Muscle of leg (tissue), 16 donors: ENCODE measurements around the gene PKLR. TPM values are rescaled to one million over a fixed set of nuclear protein-coding genes. Genes with fewer than 3 reads are reported as not detected.
"Not testable (repeated sequence)": the region's sequence is repeated elsewhere in the genome, so short reads cannot be mapped to it uniquely, and the experiment has no call there.

Experiments
- DNase-seq: peaks from one replicate; pipeline ENCODE4 v3.0.0; 2013
- H3K27ac ChIP-seq: one replicate; pipeline ENCODE4 v1.5.1; 2013; ENCODE audit warnings: mild to moderate bottlenecking, low read length, control low read depth
- H3K27me3 ChIP-seq: one replicate; pipeline ENCODE4 v1.6.1; 2013; ENCODE audit warnings: low read length; ENCODE audit not compliant: control insufficient read depth, insufficient read depth
- H3K36me3 ChIP-seq: one replicate; pipeline ENCODE4 v1.6.1; 2013; ENCODE audit warnings: low read length; ENCODE audit not compliant: control insufficient read depth, insufficient read depth
- H3K4me1 ChIP-seq: one replicate; pipeline ENCODE4 v1.6.1; 2013; ENCODE audit warnings: low read length; ENCODE audit not compliant: control insufficient read depth, insufficient read depth
- H3K4me3 ChIP-seq: one replicate; pipeline ENCODE4 v1.5.1; 2013; ENCODE audit warnings: low read length, control low read depth
- H3K9me3 ChIP-seq: replicated peaks from 2 replicates; pipeline ENCODE4 v1.6.1; 2013; ENCODE audit warnings: low read depth, low read length; ENCODE audit not compliant: control insufficient read depth
- WGBS: methylation state at CpG from one replicate; pipeline ENCODE4 v1.1.5; 2013; ENCODE audit warnings: missing lambda C conversion rate; ENCODE audit not compliant: insufficient coverage; 5-methylcytosine and 5-hydroxymethylcytosine counted together
- long read RNA-seq, 11 donors: transcript quantifications; one replicate each; lab custom pipeline, GENCODE V29; 2026
- polyA plus RNA-seq, 8 donors: library from polyadenylated mRNA; unstranded; fragments of 120-200 nt; gene quantifications; one replicate each; pipeline versions ENCODE4 v1.2.1 to v1.2.3, GENCODE V29; 2013; ENCODE audit warnings: inconsistent platforms in 1 of 8, low replicate concordance in 1 of 8; ENCODE audit not compliant: insufficient read length in 8 of 8, insufficient read depth in 1 of 8
- total RNA-seq: library from RNA; stranded (reverse); fragments of 120-200 nt; gene quantifications from one replicate; pipeline ENCODE4 v1.2.4, GENCODE V29; 2013

The PKLR gene
- total RNA-seq (0.04 TPM), polyA plus RNA-seq (1 to 10 TPM in 1 of 8 donors, under 1 TPM in 6, not detected in 1; 0.08 to 2.1 (median 0.26) TPM)
- long read RNA-seq, donor 1, result 0 reads
- long read RNA-seq, donor 2, result 0 reads
- long read RNA-seq, donor 3, result 0 reads
- long read RNA-seq, donor 4, partial matches to known transcripts, result 9 of 9 reads
- long read RNA-seq, donor 4, other reads (novel, unspliced or antisense), result 0 of 9 reads
- long read RNA-seq, donor 5, partial matches to known transcripts, result 11 of 11 reads
- long read RNA-seq, donor 5, other reads (novel, unspliced or antisense), result 0 of 11 reads
- long read RNA-seq, donor 6, result 0 reads
- long read RNA-seq, donor 7, result 0 reads
- long read RNA-seq, donor 8, result 0 reads
- long read RNA-seq, donor 9, result 0 reads
- long read RNA-seq, donor 10, result 0 reads
- long read RNA-seq, donor 11, result 0 reads

DNA sequence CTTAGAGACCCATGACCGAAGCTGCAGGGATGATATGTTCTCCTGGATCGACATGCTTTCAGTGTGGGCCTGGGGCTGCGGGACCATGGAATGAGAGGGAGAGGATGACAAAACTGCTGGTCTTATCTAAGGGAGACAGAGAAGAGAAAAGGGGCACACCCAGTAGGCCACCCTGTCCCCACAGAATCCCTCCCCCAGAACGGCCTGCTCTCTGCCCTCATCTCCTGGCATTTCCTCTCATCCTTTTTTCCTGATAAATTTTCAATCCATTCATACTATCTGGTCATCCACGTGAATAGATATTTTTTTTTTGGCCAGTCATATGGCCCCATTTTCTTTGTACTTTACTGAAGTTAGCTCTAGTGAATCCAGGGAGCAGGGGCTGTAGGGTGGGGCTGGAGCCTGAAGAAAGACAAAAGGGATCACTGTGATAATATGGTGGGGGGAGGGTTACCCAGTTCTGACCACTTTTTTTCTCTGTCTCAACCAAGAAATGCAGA is at the start of gene PKLR:
TSS of gene PKLR (minus strand) at position 97 of the 500 bp plus-strand sequence. CDS start at position 54, 43 bp downstream.
- Histone ChIP-seq H3K4me3 (no peak within 1 kb of the TSS), H3K36me3 (no peaks in the 10 kb centered on the region), H3K27me3 (peaks cover 11% of the 10 kb centered on the region), H3K4me1 (peaks cover 12% of the 10 kb centered on the region), H3K9me3 (no peaks in the 10 kb centered on the region), H3K27ac (no peak within 1 kb of the TSS)
- WGBS, result 78% methylated on average over 3 of the region's 5 CpGs
- no peak for DNase-seq

DNA sequence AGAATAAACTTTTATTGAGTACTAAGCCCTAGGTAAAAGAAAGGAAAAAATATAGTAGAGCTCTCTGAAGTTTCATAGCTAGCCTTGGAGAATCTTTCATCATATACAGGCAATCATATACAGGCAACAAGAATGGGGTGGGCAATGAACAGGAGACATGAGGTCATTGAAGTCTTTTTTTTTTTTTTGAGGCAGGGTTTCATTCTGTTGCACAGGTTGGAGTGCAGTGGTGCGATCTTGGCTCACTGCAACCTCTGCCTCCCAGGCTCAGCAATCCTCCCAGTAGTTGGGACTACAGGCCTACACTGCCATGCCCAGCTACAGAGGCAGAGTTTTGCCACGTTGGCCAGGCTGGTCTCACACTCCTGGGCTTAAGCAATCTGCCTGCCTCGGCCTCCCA is 41.6 kb upstream of the PKLR start:
- DNase-seq, result no peak
- Histone ChIP-seq H3K27me3 (no peaks in the 10 kb centered on the region), H3K36me3 (peaks cover 63% of the 10 kb centered on the region), H3K4me3 (no peak overlapping the region), H3K4me1 (no peaks in the 10 kb centered on the region), H3K9me3 (no peaks in the 10 kb centered on the region), H3K27ac (no peak overlapping the region)
- WGBS, result 86% methylated on average over 2 of the region's 3 CpGs

DNA sequence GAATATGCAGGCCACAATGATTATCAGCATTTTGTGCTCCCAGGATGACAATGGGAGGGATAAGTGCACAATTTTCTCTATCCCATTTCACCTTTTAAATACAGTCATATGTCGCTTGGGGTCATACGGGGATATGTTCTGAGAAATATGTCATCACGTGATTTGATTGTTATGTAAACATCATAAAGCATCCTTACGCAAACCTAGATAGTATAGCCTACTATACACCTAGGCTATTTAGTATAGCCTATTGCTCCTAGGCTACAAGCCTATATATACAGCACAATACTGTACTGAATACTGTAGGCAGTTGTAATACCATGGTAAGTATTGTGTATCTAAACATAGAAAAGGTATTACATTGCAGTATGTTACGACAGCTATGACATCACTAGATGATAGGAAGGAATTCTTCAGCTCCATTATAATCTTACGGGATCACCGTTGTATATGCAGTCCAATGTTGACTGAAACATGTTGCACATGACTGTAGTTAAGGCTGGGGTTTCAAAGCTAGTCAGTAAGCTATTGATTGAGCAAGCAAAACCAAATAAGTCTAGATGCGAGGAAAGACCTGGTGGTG is 38.4 kb upstream of the PKLR start:
- no peaks in the 10 kb centered on the region for H3K9me3 ChIP-seq
- no peaks in the 10 kb centered on the region for H3K27me3 ChIP-seq
- H3K4me1 ChIP-seq, result no peaks in the 10 kb centered on the region
- no peak overlapping the region for H3K4me3 ChIP-seq
- 100% methylated on average over 2 of the region's 8 CpGs for WGBS
- no peak overlapping the region for H3K27ac ChIP-seq
- peaks cover 58% of the 10 kb centered on the region for H3K36me3 ChIP-seq
- no peak for DNase-seq

DNA sequence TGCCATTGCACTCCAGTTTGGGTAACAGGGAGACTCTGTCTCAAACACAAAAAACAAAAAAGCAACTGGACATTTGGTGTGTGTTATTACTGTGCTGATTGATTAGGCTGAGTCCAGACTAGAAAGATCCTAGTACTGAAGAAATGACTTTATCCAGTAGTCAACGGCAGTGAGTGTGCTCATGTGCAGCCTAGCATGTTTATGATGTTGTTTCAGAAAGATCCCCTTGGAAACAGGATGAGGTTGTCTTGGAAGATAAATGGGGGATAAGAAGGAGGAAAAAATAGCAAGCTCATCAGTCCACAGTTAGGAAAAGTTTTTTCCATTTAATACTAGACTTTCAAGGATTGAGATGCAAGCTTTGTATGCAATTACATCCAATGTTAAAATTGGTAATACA is 33.7 kb upstream of the PKLR start:
- H3K4me1 ChIP-seq, result no peaks in the 10 kb centered on the region
- H3K9me3 ChIP-seq, result no peaks in the 10 kb centered on the region
- H3K4me3 ChIP-seq, result no peak overlapping the region
- H3K27ac ChIP-seq, result no peak overlapping the region
- H3K27me3 ChIP-seq, result no peaks in the 10 kb centered on the region
- peaks cover 48% of the 10 kb centered on the region for H3K36me3 ChIP-seq
- 67% methylated on average over 1 of the region's 1 CpG for WGBS
- DNase-seq, result peak; percentile 31

DNA sequence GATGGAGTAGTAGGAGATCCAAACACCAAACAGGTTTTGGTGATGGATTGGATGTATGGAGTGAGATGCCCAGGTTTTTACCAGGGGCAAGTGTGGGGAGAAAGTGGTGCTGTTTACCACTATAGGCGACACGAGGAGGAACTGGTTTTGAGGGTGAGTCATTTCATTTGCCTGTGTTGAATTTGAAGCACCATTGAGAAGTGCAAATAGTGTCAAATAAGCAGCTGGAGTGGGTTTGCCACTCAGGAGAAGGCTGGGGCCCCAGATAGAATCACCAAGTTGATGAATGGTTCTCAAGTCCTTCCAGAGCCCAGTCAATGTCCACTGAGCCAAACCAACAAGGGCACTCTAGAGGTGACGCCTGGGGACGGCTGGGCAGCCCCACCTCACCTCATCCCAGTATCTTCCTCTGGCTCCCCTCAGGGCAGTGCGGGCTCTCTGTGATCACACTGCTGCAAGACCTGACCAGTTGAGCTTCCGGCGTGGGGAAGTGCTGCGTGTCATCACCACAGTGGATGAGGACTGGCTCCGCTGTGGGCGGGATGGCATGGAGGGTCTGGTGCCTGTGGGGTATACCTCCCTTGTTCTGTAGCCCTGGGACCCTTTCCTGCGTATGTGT is 28.9 kb upstream of the PKLR start:
- Histone ChIP-seq H3K4me3 (no peak overlapping the region), H3K4me1 (peaks cover 7% of the 10 kb centered on the region), H3K9me3 (no peaks in the 10 kb centered on the region), H3K36me3 (peaks cover 52% of the 10 kb centered on the region), H3K27me3 (no peaks in the 10 kb centered on the region), H3K27ac (no peak overlapping the region)
- no peak for DNase-seq
- WGBS, result 86% methylated on average over 5 of the region's 11 CpGs

DNA sequence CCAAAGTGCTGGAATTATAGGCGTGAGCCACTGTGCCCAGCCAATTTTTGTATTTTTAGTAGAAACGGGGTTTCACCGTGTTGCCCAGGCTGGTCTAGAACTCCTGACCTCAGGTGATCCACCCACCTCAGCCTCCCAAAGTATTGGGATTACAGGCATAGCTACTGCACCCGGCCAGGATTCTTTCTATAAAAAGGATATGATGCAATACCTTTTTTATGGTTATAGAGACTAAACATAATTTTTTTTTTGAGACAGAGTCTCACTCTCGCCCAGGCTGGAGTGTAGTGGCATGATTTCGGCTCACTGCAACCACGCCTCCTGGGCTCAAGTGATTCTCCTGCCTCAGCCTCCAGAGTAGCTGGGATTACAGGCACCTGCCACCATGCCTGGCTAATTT is 27.6 kb upstream of the PKLR start:
- not testable (repeated sequence) for H3K27ac ChIP-seq, H3K27me3 ChIP-seq, H3K9me3 ChIP-seq, H3K4me1 ChIP-seq, H3K4me3 ChIP-seq, DNase-seq
- peaks cover 45% of the 10 kb centered on the region for H3K36me3 ChIP-seq
- 100% methylated on average over 1 of the region's 7 CpGs for WGBS

DNA sequence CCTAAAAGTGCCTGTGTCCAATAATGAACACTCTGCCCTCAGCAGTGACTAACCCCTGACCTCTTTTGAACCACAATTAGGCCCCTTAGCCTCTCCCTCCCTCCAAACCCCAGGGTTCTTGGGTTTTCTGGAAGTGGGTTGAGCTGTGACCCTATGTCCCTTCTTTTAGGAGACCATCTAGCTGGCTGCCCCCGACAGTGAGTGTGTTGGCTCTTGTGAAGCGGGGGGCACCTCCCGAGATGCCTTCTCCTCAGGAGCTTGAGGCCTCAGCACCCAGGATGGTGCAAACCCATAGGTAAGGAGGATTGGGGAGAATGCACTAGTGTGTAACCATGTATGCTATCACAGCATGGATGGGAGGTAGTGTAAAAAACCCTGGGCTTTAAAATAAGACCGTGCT is 26.7 kb upstream of the PKLR start:
- Histone ChIP-seq H3K27me3 (no peaks in the 10 kb centered on the region), H3K36me3 (peaks cover 44% of the 10 kb centered on the region), H3K27ac (no peak overlapping the region), H3K9me3 (no peaks in the 10 kb centered on the region), H3K4me3 (no peak overlapping the region), H3K4me1 (peaks cover 10% of the 10 kb centered on the region)
- WGBS, result 85% methylated on average over 3 of the region's 4 CpGs
- DNase-seq, result no peak

DNA sequence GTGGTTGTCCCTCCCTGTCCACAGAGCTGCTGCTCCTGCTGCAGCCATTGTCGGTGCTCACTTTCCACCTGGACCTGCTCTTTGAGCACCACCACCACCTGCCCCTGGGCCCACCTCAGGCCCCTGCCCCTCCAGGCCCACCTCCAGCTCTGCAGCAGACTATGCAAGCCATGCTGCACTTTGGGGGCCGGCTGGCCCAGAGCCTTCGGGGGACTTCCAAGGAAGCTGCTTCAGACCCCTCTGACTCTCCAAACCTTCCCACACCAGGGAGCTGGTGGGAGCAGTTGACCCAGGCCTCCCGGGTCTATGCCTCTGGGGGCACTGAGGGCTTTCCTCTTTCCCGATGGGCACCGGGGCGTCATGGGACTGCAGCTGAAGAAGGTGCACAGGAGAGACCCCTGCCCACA is 25.4 kb upstream of the PKLR start:
- Histone ChIP-seq H3K36me3 (peaks cover 44% of the 10 kb centered on the region), H3K4me1 (peaks cover 19% of the 10 kb centered on the region), H3K9me3 (no peaks in the 10 kb centered on the region), H3K4me3 (no peak overlapping the region), H3K27ac (no peak overlapping the region), H3K27me3 (no peaks in the 10 kb centered on the region)
- 79% methylated on average over 5 of the region's 7 CpGs for WGBS
- DNase-seq, result no peak

DNA sequence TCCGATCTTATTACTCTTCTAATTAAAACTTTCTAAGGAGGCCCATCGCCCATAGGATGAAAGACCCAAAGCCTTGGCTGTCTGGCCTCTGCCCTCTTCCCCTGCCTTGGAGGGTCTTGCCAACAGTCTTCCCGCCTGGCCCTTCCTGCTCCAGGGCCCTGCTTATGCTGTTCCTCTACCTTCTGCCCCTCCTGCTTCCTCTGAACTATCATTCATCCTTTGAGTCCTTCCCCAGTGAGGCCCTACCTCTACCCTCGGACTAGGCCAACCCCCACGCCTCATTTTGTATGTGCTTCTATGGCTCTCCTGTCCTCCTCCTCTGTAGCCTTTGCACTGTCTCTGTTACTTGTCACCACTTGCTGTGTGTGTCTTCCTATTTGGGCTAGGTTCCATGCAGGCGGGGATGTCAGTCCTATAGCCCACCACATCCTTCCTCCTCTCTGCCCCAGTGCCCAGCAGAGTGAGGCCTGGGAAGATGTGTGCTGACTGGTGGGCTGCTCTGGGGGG is 24.8 kb upstream of the PKLR start:
- H3K4me1 ChIP-seq, result peaks cover 24% of the 10 kb centered on the region
- H3K27me3 ChIP-seq, result no peaks in the 10 kb centered on the region
- H3K36me3 ChIP-seq, result peaks cover 41% of the 10 kb centered on the region
- no peaks in the 10 kb centered on the region for H3K9me3 ChIP-seq
- no peak for DNase-seq
- 68% methylated on average over 5 of the region's 6 CpGs for WGBS
- no peak overlapping the region for H3K4me3 ChIP-seq
- no peak overlapping the region for H3K27ac ChIP-seq

DNA sequence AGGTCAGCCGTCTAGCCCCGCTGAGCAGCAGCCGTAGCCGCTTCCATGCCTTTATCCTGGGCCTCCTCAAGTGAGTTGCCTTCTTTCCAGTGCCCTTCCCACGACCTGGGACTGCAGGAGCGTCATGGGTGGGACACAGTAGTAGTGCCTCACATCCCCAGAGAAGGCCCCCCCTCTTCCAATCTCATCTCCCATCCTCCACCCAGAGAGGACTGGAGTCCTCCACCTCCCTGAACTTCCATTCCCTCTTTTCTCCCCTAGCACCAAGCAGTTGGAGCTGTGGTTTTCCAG is 24.3 kb upstream of the PKLR start:
- H3K27ac ChIP-seq, result no peak overlapping the region
- H3K27me3 ChIP-seq, result no peaks in the 10 kb centered on the region
- H3K4me3 ChIP-seq, result no peak overlapping the region
- WGBS, result 57% methylated on average over 5 of the region's 6 CpGs
- no peaks in the 10 kb centered on the region for H3K9me3 ChIP-seq
- H3K4me1 ChIP-seq, result peaks cover 30% of the 10 kb centered on the region
- peaks cover 35% of the 10 kb centered on the region for H3K36me3 ChIP-seq
- DNase-seq, result no peak
